Nephron progenitor cell (in vitro differentiated cells): Measurements from ENCODE around the gene AFF2.
A peak's percentile ranks its signal among the peaks of the same experiment; 100 is the strongest.

Source experiments
- DNase-seq: peaks from one replicate; pipeline ENCODE4 v3.0.0; 2021
- H3K27ac Mint-ChIP-seq: 2 replicates; pipeline ENCODE4 v1.8.0; 2021; ENCODE audit warnings: mild to moderate bottlenecking, moderate library complexity, mixed read lengths
- H3K27me3 Mint-ChIP-seq: 2 replicates; pipeline ENCODE4 v1.8.0; 2021; ENCODE audit warnings: mild to moderate bottlenecking, low read depth, mixed read lengths; ENCODE audit not compliant: poor library complexity
- H3K36me3 Mint-ChIP-seq: 2 replicates; pipeline ENCODE4 v1.8.0; 2021; ENCODE audit warnings: low read depth, mixed read lengths
- H3K4me1 Mint-ChIP-seq: 2 replicates; pipeline ENCODE4 v1.8.0; 2021; ENCODE audit warnings: mixed read lengths
- H3K4me3 Mint-ChIP-seq: 2 replicates; pipeline ENCODE4 v1.8.0; 2021; ENCODE audit warnings: mild to moderate bottlenecking, moderate library complexity, mixed read lengths
- H3K9me3 Mint-ChIP-seq: 2 replicates; pipeline ENCODE4 v1.8.0; 2021; ENCODE audit warnings: mild to moderate bottlenecking, moderate library complexity, mixed read lengths
- CTCF ChIP-seq: fragments of 200-600 bp; sonication (generic); IDR thresholded peaks from 2 replicates; pipeline ENCODE4 v1.5.0; 2021; ENCODE audit warnings: antibody characterized with exemption

The AFF2 gene

GRCh38 chrX:148601034-148601433, 100.6 kb downstream of the AFF2 start:
- Mint-ChIP-seq H3K4me1 (no peaks in the 10 kb centered on the region), H3K9me3 (peaks cover 25% of the 10 kb centered on the region), H3K27ac (no peak overlapping the region), H3K36me3 (no peaks in the 10 kb centered on the region), H3K27me3 (peaks cover 4% of the 10 kb centered on the region), H3K4me3 (no peak overlapping the region)
- no peak for TF ChIP-seq CTCF
- no peak for DNase-seq

- peak; percentile 5 for DNase-seq
- Mint-ChIP-seq H3K4me3 (no peak overlapping the region), H3K27ac (peak overlapping the region; percentile 39), H3K27me3 (peaks cover 6% of the 10 kb centered on the region), H3K4me1 (peaks cover 13% of the 10 kb centered on the region), H3K36me3 (peaks cover 6% of the 10 kb centered on the region), H3K9me3 (peaks cover 31% of the 10 kb centered on the region)
- no peak for TF ChIP-seq CTCF
Measured at GRCh38 chrX:148609515-148610327, 109.3 kb downstream of the AFF2 start.

- Mint-ChIP-seq H3K4me1 (peaks cover 13% of the 10 kb centered on the region), H3K27ac (no peak overlapping the region), H3K36me3 (peaks cover 6% of the 10 kb centered on the region), H3K4me3 (no peak overlapping the region), H3K27me3 (peaks cover 6% of the 10 kb centered on the region), H3K9me3 (peaks cover 28% of the 10 kb centered on the region)
- no peak for TF ChIP-seq CTCF
- no peak for DNase-seq
Measured at GRCh38 chrX:148610328-148610698, 109.9 kb downstream of the AFF2 start.

GRCh38 chrX:148611993-148612392, 111.6 kb downstream of the AFF2 start:
- no peak for DNase-seq
- Mint-ChIP-seq H3K4me3 (no peak overlapping the region), H3K27ac (no peak overlapping the region), H3K36me3 (peaks cover 5% of the 10 kb centered on the region), H3K4me1 (peaks cover 13% of the 10 kb centered on the region), H3K27me3 (peaks cover 6% of the 10 kb centered on the region), H3K9me3 (peaks cover 24% of the 10 kb centered on the region)
- TF ChIP-seq CTCF = no peak

- peaks cover 1% of the 10 kb centered on the region for H3K36me3 Mint-ChIP-seq
- no peak overlapping the region for H3K4me3 Mint-ChIP-seq
- no peak for TF ChIP-seq CTCF
- DNase-seq = no peak
- peaks cover 6% of the 10 kb centered on the region for H3K27me3 Mint-ChIP-seq
- H3K27ac Mint-ChIP-seq = no peak overlapping the region
- peaks cover 24% of the 10 kb centered on the region for H3K9me3 Mint-ChIP-seq
- H3K4me1 Mint-ChIP-seq = peaks cover 13% of the 10 kb centered on the region
Measured at GRCh38 chrX:148612431-148612830, 112.0 kb downstream of the AFF2 start.

- no peak overlapping the region for H3K27ac Mint-ChIP-seq
- no peak for TF ChIP-seq CTCF
- H3K4me3 Mint-ChIP-seq = no peak overlapping the region
- H3K4me1 Mint-ChIP-seq = peaks cover 13% of the 10 kb centered on the region
- DNase-seq = no peak
- no peaks in the 10 kb centered on the region for H3K36me3 Mint-ChIP-seq
- peaks cover 27% of the 10 kb centered on the region for H3K9me3 Mint-ChIP-seq
- H3K27me3 Mint-ChIP-seq = peaks cover 6% of the 10 kb centered on the region
Measured at GRCh38 chrX:148613636-148614035, 113.2 kb downstream of the AFF2 start.
